Activated T-cell treated with anti-CD3 and anti-CD28 coated beads, Interleukin-2, amount 50 U/mL, for 24 hours (primary cell): ENCODE results near the gene APOC4.

Source experiments
- DNase-seq: peaks from one replicate; pipeline ENCODE4 v3.0.0-alpha.2; 2020
- H3K27ac Mint-ChIP-seq: 2 replicates; pipeline ENCODE4 v1.8.0; 2020; ENCODE audit warnings: mild to moderate bottlenecking, mixed read lengths
- H3K27me3 Mint-ChIP-seq: 2 replicates; pipeline ENCODE4 v1.8.0; 2020; ENCODE audit warnings: mixed read lengths
- H3K36me3 Mint-ChIP-seq: 2 replicates; pipeline ENCODE4 v1.8.0; 2020; ENCODE audit warnings: low read depth, mixed read lengths
- H3K4me1 Mint-ChIP-seq: 2 replicates; pipeline ENCODE4 v1.8.0; 2020; ENCODE audit warnings: low read depth, mixed read lengths
- H3K4me3 Mint-ChIP-seq: 2 replicates; pipeline ENCODE4 v1.8.0; 2020; ENCODE audit warnings: mild to moderate bottlenecking, moderate library complexity, mixed read lengths
- H3K9me3 Mint-ChIP-seq: 2 replicates; pipeline ENCODE4 v1.8.0; 2020; ENCODE audit warnings: mixed read lengths

The APOC4 gene

GRCh38 chr19:44943801-44944249 is 1.8 kb downstream of the APOC4 start:
- H3K27ac Mint-ChIP-seq: no peak overlapping the region
- no peaks in the 10 kb centered on the region for H3K9me3 Mint-ChIP-seq
- no peak overlapping the region for H3K4me3 Mint-ChIP-seq
- no peak for DNase-seq
- no peaks in the 10 kb centered on the region for H3K4me1 Mint-ChIP-seq
- no peaks in the 10 kb centered on the region for H3K27me3 Mint-ChIP-seq
- H3K36me3 Mint-ChIP-seq: no peaks in the 10 kb centered on the region

- H3K4me3 Mint-ChIP-seq: no peak overlapping the region
- no peaks in the 10 kb centered on the region for H3K4me1 Mint-ChIP-seq
- no peaks in the 10 kb centered on the region for H3K9me3 Mint-ChIP-seq
- no peaks in the 10 kb centered on the region for H3K27me3 Mint-ChIP-seq
- DNase-seq: no peak
- peaks cover 5% of the 10 kb centered on the region for H3K36me3 Mint-ChIP-seq
- H3K27ac Mint-ChIP-seq: no peak overlapping the region
Observed at GRCh38 chr19:44947041-44947581, 5.1 kb downstream of the APOC4 start.

- Mint-ChIP-seq H3K27ac (peak overlapping the region; percentile 37), H3K36me3 (peaks cover 5% of the 10 kb centered on the region), H3K9me3 (no peaks in the 10 kb centered on the region), H3K4me3 (no peak overlapping the region), H3K4me1 (no peaks in the 10 kb centered on the region), H3K27me3 (no peaks in the 10 kb centered on the region)
- no peak for DNase-seq
Observed at GRCh38 chr19:44948237-44948636, 6.2 kb downstream of the APOC4 start.

GRCh38 chr19:44948763-44949374 is 6.8 kb downstream of the APOC4 start:
- no peak for DNase-seq
- no peak overlapping the region for H3K4me3 Mint-ChIP-seq
- H3K9me3 Mint-ChIP-seq: no peaks in the 10 kb centered on the region
- no peaks in the 10 kb centered on the region for H3K27me3 Mint-ChIP-seq
- H3K4me1 Mint-ChIP-seq: peaks cover 5% of the 10 kb centered on the region
- peaks cover 5% of the 10 kb centered on the region for H3K36me3 Mint-ChIP-seq
- no peak overlapping the region for H3K27ac Mint-ChIP-seq

GRCh38 chr19:44949550-44949949 is 7.5 kb downstream of the APOC4 start:
- H3K9me3 Mint-ChIP-seq: no peaks in the 10 kb centered on the region
- H3K27ac Mint-ChIP-seq: no peak overlapping the region
- DNase-seq: no peak
- no peak overlapping the region for H3K4me3 Mint-ChIP-seq
- H3K4me1 Mint-ChIP-seq: peaks cover 8% of the 10 kb centered on the region
- peaks cover 7% of the 10 kb centered on the region for H3K36me3 Mint-ChIP-seq
- H3K27me3 Mint-ChIP-seq: no peaks in the 10 kb centered on the region

GRCh38 chr19:44951179-44952159 is 9.4 kb downstream of the APOC4 start:
- peak; percentile 57 for DNase-seq
- Mint-ChIP-seq H3K36me3 (peaks cover 18% of the 10 kb centered on the region), H3K4me1 (peaks cover 18% of the 10 kb centered on the region), H3K27me3 (no peaks in the 10 kb centered on the region), H3K27ac (no peak overlapping the region), H3K4me3 (no peak overlapping the region), H3K9me3 (no peaks in the 10 kb centered on the region)

GRCh38 chr19:44954278-44954648 is 12.2 kb downstream of the APOC4 start:
- peak overlapping the region; percentile 93 for H3K4me3 Mint-ChIP-seq
- peaks cover 41% of the 10 kb centered on the region for H3K4me1 Mint-ChIP-seq
- H3K27me3 Mint-ChIP-seq: no peaks in the 10 kb centered on the region

GRCh38 chr19:44954649-44955504 is 12.8 kb downstream of the APOC4 start, which contains the start of gene CLPTM1:
Gene CLPTM1 (plus strand): TSS chr19:44955380. CDS start chr19:44955396, 16 bp downstream.
- peaks cover 20% of the 10 kb centered on the region for H3K36me3 Mint-ChIP-seq
- H3K4me3 Mint-ChIP-seq: peak within 1 kb of the TSS; percentile 93
- no peaks in the 10 kb centered on the region for H3K9me3 Mint-ChIP-seq
- peak within 1 kb of the TSS; percentile 99 for H3K27ac Mint-ChIP-seq
- H3K4me1 Mint-ChIP-seq: peaks cover 48% of the 10 kb centered on the region
- H3K27me3 Mint-ChIP-seq: no peaks in the 10 kb centered on the region
- peak; percentile 97 for DNase-seq

More at GRCh38 chr19:44954278-44954648, 12.2 kb downstream of the APOC4 start:
- Mint-ChIP-seq H3K27ac (peak overlapping the region; percentile 99), H3K9me3 (no peaks in the 10 kb centered on the region), H3K36me3 (peaks cover 18% of the 10 kb centered on the region)
- DNase-seq: no peak

- no peaks in the 10 kb centered on the region for H3K27me3 Mint-ChIP-seq
- DNase-seq: peak; percentile 36
Observed at GRCh38 chr19:44955505-44956439, 13.7 kb downstream of the APOC4 start.

GRCh38 chr19:44957526-44957925 is 15.5 kb downstream of the APOC4 start:
- H3K27ac Mint-ChIP-seq: peak overlapping the region; percentile 99
- H3K4me1 Mint-ChIP-seq: peaks cover 55% of the 10 kb centered on the region
- H3K27me3 Mint-ChIP-seq: no peaks in the 10 kb centered on the region
- H3K36me3 Mint-ChIP-seq: peaks cover 43% of the 10 kb centered on the region
- DNase-seq: no peak
- peak overlapping the region; percentile 93 for H3K4me3 Mint-ChIP-seq
- H3K9me3 Mint-ChIP-seq: no peaks in the 10 kb centered on the region

More at GRCh38 chr19:44955505-44956439, 13.7 kb downstream of the APOC4 start:
- peak overlapping the region; percentile 99 for H3K27ac Mint-ChIP-seq
- peak overlapping the region; percentile 93 for H3K4me3 Mint-ChIP-seq
- H3K4me1 Mint-ChIP-seq: peaks cover 55% of the 10 kb centered on the region
- H3K9me3 Mint-ChIP-seq: no peaks in the 10 kb centered on the region
- peaks cover 26% of the 10 kb centered on the region for H3K36me3 Mint-ChIP-seq

GRCh38 chr19:44958090-44958489 is 16.1 kb downstream of the APOC4 start:
- Mint-ChIP-seq H3K27ac (peak overlapping the region; percentile 99), H3K4me1 (peaks cover 55% of the 10 kb centered on the region)

GRCh38 chr19:44959691-44960090 is 17.7 kb downstream of the APOC4 start:
- no peak for DNase-seq
- H3K27me3 Mint-ChIP-seq: no peaks in the 10 kb centered on the region
- H3K4me1 Mint-ChIP-seq: peaks cover 47% of the 10 kb centered on the region
- peaks cover 53% of the 10 kb centered on the region for H3K36me3 Mint-ChIP-seq
- no peak overlapping the region for H3K4me3 Mint-ChIP-seq
- no peaks in the 10 kb centered on the region for H3K9me3 Mint-ChIP-seq
- H3K27ac Mint-ChIP-seq: peak overlapping the region; percentile 52

More at GRCh38 chr19:44958090-44958489, 16.1 kb downstream of the APOC4 start:
- Mint-ChIP-seq H3K9me3 (no peaks in the 10 kb centered on the region), H3K36me3 (peaks cover 45% of the 10 kb centered on the region), H3K4me3 (no peak overlapping the region), H3K27me3 (no peaks in the 10 kb centered on the region)
- no peak for DNase-seq
